Uterus (tissue), 2 donors: ENCODE measurements around the gene HBQ1.
"Not testable (repeated sequence)": the region's sequence is repeated elsewhere in the genome, so short reads cannot be mapped to it uniquely, and the experiment has no call there.

Experiments
- CTCF ChIP-seq, 4 experiments: fragments of 200-600 bp in 2 of 4; fragments of 450-650 bp in 2 of 4; sonication (generic) in 2 of 4; IDR thresholded peaks; one replicate each; pipeline ENCODE4 v1.5.1; 2016 to 2019; ENCODE audit warnings: antibody characterized with exemption in 4 of 4, mild to moderate bottlenecking in 2 of 4, moderate library complexity in 1 of 4
- POLR2A ChIP-seq, 2 donors: fragments of 450-650 bp; IDR thresholded peaks; one replicate each; pipeline ENCODE4 v1.6.1; 2016; ENCODE audit warnings: antibody characterized with exemption in 2 of 2, mild to moderate bottlenecking in 1 of 2, moderate library complexity in 1 of 2

GRCh38 chr16:163696-164095 is 16.6 kb upstream of the HBQ1 start:
- TF ChIP-seq POLR2A, CTCF (IDR thresholded peaks at IDR 0.05): not testable (repeated sequence)
